ENCODE measurements around the gene FEM1C.

Gene FEM1C

GRCh38 chr5:115544436-115545350 lies at the start of gene FEM1C:
Gene FEM1C (minus strand): TSS chr5:115544775. CDS start chr5:115543493, 1,282 bp downstream.
- FAIRE-seq: no peak

- no peak for FAIRE-seq
These were observed 44.5 kb upstream of the FEM1C start for GRCh38 chr5:115589043-115589442.

- FAIRE-seq: no peak
These were observed 44.1 kb upstream of the FEM1C start for GRCh38 chr5:115588640-115589039.

GRCh38 chr5:115586525-115587146 lies 42.1 kb upstream of the FEM1C start:
- FAIRE-seq: no peak

- no peak for FAIRE-seq
These were observed 40.7 kb upstream of the FEM1C start for GRCh38 chr5:115585265-115585664.

GRCh38 chr5:115584501-115584900 lies 39.9 kb upstream of the FEM1C start:
- FAIRE-seq: no peak

GRCh38 chr5:115583474-115583873 lies 38.9 kb upstream of the FEM1C start:
- no peak for FAIRE-seq

GRCh38 chr5:115580941-115581340 lies 36.4 kb upstream of the FEM1C start:
- no peak for FAIRE-seq

GRCh38 chr5:115579747-115580173 lies 35.2 kb upstream of the FEM1C start:
- FAIRE-seq: no peak

GRCh38 chr5:115579216-115579615 lies 34.6 kb upstream of the FEM1C start:
- no peak for FAIRE-seq

GRCh38 chr5:115578657-115579056 lies 34.1 kb upstream of the FEM1C start:
- FAIRE-seq: no peak

GRCh38 chr5:115577741-115578140 lies 33.2 kb upstream of the FEM1C start:
- no peak for FAIRE-seq

- no peak for FAIRE-seq
These were observed 32.8 kb upstream of the FEM1C start for GRCh38 chr5:115577329-115577728.

- no peak for FAIRE-seq
These were observed 30.8 kb upstream of the FEM1C start for GRCh38 chr5:115575167-115576070.

GRCh38 chr5:115573133-115573532 lies 28.6 kb upstream of the FEM1C start:
- no peak for FAIRE-seq

- FAIRE-seq: no peak
These were observed 26.9 kb upstream of the FEM1C start for GRCh38 chr5:115571441-115571878.

GRCh38 chr5:115568668-115569067 lies 24.1 kb upstream of the FEM1C start:
- no peak for FAIRE-seq

GRCh38 chr5:115565233-115565632 lies 20.7 kb upstream of the FEM1C start:
- no peak for FAIRE-seq

- no peak for FAIRE-seq
These were observed 16.6 kb upstream of the FEM1C start for GRCh38 chr5:115561176-115561575.

GRCh38 chr5:115559524-115559923 lies 14.9 kb upstream of the FEM1C start:
- FAIRE-seq: no peak

GRCh38 chr5:115558388-115558956 lies 13.9 kb upstream of the FEM1C start:
- no peak for FAIRE-seq

- FAIRE-seq: no peak
These were observed 13.3 kb upstream of the FEM1C start for GRCh38 chr5:115557667-115558387.
